Measurements from ENCODE around the gene YTHDC1.
A peak's percentile ranks its signal among the peaks of the same experiment; 100 is the strongest.
"Not testable (repeated sequence)": the region's sequence is repeated elsewhere in the genome, so short reads cannot be mapped to it uniquely, and the experiment has no call there.

Gene YTHDC1

DNA sequence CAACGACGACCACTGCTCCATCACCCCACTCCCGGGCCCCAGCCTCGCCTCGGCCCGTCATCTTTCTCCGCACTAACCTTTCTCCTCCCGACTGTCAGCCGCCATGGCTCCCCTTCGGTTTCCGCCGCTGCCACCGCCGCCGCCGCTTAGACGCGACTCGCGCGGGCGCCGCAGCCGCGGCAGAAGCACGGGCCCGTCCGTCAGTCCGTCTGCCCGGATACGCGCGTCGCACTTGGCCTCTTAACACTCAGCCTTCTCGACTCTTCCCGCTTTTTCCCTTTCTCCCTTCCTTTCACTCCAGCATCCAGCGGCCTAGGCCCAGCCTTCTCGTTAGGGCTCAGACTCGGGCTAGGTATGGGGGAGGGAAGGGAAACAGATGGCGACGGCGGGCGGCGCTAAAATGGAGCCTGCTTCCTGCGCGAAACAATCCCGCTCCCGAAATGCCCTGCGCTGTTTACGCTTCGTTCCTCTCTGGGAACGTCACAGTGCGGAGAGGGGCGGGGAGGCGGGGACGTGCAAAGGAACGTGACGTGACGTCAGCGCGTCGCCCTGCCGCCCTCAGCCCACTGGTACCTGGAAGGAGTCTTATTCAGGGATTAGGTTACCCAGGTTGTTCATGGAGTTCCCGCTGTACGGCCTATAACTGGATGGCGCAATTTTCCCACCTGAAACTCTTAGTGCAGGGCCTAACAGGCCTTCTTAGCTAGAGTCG, at the start of gene YTHDC1:
Gene YTHDC1, minus strand, starts transcription at position 442 of the 712 bp plus-strand sequence. Its CDS starts 337 bp downstream, at position 105.
- peak; percentile 45 for DNase-seq

DNA sequence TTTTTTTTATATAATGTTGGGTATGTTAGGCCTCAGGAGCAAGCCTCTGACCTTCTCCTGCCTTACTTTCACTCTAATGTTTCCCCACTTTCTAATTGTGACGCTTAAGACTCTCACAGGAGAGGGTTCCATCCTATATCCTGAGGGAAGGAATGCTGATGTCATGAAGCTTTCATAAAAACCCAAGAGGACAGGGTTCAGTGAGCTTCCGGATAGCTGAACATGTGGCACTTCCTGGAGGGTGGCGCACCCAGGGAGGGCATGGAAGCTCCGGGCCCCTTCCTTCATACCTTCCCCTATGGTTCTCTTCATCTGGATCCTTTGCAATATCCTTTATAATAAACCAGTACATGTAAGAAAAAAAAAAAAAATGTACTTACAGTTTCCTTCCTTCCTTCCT, 49.4 kb upstream of the YTHDC1 start:
- no peak for DNase-seq

DNA sequence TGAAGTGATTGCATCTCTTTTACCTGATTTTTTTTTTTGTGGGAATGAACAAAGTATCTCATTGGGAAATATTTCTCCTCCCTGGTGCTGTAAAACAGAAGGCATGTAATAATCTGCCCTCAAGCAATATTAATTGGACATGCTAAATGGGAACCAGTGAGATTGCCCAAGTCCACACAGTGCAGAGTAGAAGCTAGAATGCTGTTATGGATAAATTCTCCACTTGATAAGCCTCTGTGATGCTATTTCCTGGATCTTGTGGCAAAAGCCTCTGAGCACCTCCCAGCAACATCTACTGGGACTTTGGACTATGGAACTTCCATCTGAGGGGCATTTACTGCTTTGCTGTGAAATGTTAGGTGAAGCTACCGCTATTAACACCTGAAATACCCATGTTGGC, 46.9 kb upstream of the YTHDC1 start:
- no peak for DNase-seq

DNA sequence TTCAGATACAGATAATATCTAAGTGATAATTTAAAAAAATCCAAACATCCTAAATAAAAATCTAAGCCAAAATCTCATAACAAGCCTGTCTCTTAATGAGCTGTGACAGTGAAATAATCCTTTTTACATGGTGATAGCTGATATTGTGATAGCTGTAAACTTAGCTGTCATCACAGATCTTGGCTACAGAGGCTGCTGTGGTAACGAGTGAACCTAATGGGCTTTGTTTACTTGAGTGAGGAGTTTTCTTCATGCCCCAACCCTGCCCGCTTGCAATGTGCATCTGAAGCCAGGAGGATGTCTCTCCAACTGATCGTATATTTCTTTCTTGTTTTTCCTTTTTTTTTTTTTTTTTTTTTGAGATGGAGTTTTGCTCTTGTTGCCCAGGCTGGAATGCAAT, 41.5 kb upstream of the YTHDC1 start:
- DNase-seq: no peak

DNA sequence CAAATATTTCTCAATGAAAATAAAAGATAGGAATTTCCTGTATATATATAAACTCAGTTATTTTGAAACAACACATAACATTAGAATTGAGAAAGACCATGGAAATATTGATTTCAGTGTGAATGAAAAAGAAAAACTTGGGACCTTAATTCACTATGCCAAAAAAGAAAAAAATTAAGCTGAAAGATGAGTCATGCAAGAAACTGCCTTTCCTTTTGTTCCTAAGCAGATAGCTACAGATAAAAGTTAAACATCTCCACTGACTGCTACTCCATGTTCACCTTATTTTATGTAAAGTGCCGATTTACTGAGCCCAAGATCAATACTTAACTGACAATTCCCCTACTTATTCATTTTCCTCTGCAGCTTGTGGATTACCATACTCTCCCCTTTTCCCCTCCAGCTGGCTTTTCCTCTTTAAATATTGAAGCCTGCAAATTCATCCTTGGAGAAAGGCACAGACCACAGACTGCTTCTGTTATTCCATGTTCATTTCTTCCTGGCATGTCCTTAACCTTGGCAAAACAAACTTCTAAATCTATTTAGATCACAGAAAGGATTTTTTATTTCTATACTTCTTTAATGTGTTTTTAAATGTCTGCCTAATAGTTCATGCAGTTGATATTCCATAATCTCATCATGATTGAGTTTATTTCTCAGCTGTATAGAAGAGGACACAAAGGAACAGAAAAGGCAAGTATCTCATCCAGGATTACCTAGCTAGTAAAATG, 40.5 kb upstream of the YTHDC1 start:
- no peak for DNase-seq

DNA sequence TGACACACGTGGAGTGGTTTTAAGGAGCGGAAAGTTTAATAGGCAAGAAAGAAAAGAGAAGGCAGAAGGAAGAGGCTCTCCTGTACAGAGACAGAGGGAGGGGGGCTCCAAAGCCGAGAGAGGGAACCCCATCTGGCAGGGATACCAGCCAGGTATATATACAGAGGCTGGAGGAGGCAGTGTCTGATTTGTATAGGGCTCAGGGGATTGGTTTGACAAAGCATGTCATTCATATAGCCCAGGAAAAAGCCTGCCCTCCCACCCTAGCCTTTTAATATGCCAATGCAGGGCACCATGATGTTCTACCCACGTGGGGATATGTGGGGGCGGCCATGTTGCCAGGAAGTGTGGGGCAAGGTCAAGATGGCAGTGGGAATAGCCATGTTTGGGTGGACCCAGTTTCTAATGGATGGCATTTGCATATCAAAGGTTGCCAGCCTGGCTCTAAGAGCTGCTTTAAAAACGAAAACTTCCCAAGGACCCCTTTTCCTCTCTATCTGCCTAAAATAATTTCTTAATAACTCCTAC, 39.6 kb upstream of the YTHDC1 start:
- not testable (repeated sequence) for DNase-seq

DNA sequence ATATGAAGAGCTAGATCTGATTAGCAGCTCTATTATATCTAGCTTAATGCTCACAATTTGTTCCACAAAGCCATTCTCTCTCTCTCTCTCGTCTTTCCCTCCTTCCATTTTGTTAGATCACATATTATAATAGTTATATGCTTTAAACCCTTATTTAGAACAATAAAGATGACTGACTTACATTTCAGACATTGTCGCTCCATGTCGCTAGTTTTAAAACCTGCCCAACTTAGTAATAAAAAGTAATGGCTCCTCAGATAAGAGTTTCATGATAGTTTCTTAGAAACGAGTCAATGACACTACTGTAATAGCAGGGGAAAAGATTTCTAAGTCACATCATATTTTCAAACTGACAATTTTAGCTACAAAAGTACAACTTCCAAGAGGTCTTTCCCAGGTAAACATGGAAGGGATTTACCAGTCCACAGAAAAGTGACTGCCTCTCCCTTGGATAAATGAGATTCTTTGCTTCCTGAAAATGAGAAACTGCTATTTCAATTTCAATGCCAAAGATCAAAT, 38.5 kb upstream of the YTHDC1 start:
- DNase-seq: no peak

DNA sequence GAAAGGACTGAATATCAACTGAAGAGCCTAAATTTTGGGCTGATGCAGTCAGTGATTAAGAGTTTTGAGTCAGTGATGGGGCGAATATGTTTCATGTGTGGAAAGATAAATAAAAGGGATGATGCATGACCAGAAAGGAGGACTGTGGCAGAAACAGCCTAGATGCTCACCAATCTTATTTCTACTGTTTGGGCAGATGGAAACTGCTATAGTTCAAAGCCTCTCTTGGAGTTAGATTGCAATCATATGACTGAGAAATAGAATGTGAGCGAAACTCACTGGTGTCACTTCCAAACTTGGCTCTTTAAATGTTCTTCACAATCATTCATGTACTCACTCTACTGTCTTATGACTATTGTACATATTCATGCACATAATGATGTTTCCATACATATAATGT, 35.4 kb upstream of the YTHDC1 start:
- no peak for DNase-seq

DNA sequence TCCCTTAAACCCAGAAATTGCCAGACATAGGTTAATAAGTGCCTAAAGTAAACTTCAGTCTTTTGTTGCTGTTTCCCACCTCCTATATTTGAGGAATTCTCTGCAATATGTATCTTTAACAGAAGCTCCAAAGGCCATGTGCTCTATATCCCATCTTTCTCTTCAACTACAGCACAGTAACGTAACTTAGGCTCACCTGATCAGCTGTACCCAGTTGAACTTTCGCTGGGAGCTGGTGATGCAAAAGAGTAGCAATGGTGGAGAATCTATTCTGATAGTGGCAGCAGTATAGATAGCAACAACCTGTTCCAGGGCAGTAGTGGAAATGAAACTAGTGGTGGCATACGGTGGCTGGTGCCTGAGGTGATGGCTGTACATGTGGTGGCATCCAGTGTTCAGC, 33.2 kb upstream of the YTHDC1 start:
- no peak for DNase-seq

DNA sequence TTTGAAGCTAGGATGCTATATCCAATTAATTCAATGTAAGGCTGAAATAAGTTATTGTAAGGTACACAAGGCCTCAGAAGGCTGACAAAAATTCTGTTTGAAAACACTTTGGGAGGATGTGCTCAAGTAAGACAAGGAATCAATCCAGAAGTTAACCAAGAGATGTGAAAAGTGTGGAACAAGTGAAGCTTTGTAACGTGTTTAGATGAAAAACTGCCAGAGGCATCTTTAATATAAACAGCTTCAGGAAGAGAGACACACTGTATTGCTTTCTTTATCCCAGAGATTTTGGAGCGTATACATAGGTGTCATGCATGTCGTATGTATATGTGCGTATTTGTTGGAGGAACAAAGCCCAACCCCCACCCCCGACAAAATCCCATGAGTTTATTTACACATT, 28.3 kb upstream of the YTHDC1 start:
- DNase-seq: no peak

DNA sequence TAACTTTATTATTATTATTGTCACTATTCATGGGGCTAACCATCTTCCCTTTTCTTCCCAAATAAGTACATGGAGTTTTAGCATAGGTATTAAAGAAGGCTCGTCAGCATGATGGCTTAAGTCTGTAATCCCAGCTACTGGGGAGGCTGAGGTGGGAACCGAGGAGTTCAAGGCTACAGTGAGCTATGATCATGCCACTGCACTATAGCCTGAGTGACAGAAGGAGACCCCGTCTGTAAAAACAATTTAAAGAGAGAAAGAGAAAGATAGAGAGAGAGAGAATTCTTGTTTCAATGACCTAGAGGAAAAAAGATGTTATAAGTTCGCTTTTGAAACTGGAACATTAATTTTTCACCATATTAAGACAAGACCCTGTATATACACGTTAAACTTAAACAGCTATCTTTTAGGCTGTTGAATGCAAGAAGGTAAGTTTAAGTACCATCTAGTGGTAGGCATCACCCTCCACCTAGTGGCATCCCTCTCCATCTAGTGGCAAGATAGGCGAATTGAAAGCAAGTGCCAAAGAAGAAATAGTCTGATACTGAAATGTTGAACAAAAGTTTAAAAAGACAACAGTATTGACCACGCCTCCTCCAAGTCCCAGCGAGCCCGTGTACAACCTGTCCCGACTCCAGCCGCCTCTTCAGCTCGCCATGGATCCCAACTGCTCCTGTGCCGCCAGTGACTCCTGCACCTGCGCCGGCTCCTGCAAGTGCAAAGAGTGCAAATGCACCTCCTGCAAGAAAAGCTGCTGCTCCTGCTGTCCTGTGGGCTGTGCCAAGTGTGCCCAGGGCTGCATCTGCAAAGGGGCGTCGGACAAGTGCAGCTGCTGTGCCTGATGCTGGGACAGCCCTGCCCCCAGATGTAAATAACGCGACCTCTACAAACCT, 26.0 kb upstream of the YTHDC1 start:
- no peak for DNase-seq

DNA sequence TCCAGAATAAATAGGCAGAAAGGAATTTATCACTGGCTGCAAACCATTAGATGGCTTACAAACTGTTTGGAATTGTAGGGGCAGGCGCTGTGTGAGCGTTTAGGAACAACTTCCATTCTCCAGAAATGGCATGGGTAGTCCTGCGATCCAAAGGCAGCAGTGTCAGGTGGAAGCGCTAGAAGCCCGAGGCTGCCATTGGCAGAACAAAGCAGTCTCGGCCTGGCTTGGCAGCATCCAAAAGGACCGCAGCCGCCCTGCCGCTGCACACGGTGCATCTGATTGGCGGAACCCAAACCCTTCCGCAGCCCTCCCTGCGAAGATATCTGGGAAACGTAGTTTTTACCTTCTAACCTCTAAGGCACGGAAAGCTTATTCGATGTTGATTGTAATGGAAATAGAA, 23.6 kb upstream of the YTHDC1 start:
- no peak for DNase-seq

DNA sequence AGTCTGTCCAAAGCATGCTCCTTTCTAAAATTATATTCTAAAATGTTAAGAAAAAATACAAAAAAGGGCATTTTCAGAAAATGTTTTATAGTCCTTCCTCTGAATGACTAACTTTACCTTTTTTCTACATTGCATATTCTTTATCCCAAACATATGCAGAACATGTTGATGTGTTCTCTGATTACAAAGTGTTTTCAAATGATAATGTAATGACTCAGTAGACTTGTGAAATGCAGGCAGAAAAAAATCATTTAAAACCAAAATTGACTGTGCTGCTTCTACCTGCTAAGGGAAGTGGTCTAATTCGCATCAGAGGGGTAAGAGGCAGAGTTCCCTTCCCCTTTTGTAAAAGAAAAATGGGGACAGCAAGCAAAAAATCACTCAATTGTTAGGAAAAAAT, 22.7 kb upstream of the YTHDC1 start:
- DNase-seq: no peak

DNA sequence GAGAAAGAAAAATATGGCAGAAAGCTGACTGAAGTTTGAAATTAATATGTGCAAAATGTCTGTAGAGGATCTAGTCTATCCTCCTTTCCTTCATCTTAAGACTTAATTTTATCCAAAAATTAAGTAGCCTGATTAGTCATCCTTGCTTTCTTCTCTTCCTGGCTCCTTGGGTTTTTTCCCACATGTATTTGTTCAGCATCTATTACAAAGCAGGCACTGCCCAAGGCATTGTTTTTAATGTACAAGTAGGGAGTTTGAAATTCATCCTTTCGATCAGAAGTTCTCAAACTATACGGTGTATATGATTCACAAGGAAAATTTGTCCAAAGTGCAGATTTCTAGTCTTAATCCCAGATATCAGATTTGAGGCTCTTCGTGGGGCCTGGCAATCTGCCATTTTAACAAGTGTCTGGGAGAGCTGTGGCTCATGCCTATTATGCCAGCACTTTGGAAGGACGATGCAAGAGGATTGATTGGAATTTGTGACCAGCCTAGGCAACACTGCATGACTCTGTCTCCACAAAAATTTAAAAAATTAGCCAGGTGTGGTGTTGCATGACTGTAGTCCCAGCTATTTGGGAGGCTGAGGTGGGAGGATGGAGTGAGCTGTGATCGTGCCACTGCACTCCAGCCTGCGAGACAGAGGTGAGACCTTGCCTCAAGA, 19.4 kb upstream of the YTHDC1 start:
- no peak for DNase-seq

DNA sequence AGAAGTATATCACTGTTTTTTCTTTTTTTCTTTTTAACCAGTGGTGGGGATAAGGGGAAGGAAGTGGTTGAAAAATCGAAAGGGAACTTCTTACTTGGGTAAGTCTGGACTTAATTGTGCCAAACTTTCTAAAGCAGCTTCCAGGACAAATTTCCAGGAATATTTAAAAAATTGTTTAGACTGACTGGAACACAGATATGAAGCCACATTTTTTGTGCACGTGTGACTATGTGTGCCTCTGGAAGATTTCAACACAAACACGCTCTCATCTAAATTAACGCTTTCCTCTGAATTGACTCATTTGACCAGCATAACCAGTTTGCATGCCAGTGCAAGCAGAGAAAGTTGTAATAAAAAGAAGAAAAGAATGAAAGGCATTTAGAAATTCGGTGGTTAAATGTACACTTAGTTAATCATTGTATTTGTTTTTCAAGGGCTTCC, 18.8 kb upstream of the YTHDC1 start:
- no peak for DNase-seq

DNA sequence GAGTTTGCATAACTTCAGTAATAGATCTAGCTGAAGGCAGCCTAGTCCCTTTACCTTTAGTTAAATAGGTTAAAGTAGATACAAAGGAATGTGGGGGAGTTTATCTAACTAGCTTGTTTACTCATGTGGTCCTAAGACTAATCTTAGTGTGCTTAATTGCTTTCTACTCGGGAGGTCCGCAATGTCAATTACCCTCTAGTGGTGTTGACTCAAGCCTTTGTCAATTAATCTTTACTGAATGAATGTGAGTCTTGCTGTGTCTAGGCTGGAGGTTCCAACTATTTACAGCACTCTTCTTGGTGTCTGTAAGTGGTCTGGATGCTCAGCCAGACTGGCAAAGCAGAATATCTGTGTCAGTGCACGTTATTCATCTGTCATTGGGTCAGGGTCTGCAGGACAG, 17.9 kb upstream of the YTHDC1 start:
- DNase-seq: no peak

DNA sequence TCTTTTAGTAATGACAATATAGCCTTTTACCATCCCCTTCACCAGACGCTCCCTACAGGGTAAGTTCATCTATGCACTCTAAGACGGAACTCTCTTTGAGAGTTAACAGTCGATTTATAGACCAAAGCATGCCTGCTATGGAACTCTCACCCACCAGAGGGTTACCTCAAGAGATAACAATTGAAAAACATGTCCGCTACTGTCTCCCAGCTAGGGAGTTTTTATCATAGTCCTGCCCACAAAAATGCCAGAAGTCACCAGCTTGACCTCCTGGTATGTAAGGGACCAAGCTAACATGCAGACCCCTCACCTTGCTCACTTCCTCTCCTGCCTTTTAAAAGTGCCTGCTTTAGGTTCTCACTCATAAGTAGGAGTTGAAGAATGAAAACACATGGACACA, 16.7 kb upstream of the YTHDC1 start:
- no peak for DNase-seq

DNA sequence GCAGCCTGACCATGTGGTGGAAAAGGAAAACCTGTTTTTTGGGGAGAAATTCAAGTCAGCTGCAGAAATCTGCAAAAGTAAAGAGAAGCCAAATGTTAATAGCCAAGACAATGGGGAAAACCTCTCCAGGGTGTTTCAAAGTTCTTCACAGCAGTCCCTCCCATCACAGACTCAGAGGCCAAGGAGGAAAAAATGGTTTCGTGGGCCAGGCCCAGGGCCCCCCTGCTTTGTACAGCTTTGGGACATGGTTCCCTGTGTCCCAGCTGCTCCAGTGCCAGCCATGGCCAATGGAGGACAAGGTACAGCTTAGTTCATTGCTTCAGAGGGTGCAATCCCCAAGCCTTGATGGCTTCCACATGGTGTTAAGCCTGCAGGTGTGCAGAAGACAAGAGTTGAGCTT, 15.2 kb upstream of the YTHDC1 start:
- no peak for DNase-seq

DNA sequence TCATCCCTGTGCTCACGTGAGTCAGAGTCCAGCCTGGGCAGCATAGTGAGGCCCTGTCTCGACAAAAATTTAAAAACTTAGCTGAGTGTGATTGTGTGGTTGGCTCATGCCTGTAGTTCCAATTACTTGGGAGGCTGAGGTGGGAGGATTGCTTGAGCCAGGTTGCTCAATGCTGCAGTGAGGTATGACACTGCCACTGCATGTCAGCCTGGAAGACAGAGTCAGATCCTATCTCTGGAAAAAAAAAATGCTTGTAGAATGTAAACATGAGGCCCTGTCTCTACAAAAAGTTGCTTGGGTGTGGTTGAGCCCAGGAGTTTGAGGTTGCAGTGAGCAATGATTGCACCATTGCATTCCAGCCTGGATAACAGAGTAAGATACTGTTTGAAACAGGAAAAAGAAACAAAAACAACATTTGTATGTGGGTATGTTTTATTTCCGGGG, 11.3 kb upstream of the YTHDC1 start:
- no peak for DNase-seq

DNA sequence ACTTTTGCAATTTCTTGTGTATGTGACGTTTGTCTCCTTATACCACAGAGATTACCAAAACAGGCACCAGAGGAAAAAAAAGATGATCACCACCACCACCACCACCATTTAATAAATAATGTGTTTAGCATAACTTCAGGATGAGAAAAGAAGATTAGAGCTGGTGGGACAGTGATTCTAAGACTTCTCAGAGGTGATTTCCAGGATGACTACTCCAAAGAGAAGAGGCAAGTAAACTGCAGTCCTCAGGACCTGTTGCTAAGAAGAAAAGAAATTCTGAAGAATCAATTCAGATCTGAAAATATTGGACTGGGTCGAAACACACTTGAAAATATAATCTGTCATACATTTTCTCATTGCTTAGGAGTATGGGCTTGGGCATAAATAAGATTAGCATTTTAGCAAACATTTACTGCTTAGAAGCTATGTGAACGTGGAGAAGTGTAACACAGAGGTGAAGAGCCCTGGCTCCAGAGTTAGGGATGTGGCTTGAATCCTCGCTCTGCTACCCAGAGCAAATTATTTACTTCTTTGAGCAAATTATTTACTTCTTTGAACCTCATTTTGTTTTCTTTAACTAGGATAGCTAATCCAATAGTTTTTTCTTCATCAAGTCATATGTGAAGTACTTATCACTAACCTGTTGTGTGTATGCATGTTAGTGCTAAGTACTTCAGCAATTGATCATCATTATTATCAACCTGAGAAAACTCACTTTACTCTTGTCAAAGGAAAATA, 10.5 kb upstream of the YTHDC1 start:
- no peak for DNase-seq

DNA sequence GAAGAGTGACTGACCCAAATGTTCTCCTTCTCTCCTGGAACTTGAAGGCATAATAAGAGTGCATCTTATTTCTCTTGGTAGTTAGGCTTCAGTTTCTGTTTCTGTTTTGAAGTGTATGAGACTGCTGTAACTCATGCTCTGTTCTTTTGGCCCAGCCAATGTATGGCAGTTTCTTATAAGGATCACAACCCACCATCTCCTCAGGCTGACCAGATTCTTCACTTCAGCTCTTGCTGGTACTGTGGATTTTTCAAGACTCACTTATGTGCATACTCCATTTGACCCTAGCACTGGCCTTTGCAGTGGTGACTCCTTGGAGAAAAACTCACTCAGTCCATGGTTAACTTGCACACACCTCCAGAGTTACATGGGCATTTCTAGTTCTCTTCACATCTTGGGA, 9.6 kb upstream of the YTHDC1 start:
- no peak for DNase-seq

DNA sequence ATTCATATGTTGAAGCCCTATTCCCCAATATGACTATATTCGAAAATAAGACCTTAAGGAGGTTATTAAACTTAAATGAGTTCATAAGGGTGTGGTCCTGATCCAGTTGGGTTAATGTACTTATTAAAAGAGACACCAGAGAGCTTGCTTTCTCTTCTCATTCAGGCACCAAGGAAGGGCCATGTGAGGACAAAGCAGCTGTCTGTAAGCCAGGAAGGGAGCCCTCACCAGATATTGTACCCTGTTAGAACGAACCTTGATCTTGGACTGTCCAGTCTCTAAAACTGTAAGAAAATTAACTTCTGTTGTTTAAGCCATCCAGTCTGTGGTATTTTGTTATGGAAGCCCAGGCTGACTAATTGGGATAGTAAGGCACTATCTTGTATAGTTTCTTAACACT, 9.1 kb upstream of the YTHDC1 start:
- no peak for DNase-seq
